HUES64 (cell line): ENCODE data around the gene STAP2.

ENCODE experiments used
- H3K27ac ChIP-seq: 2 replicates; pipeline ENCODE4 v1.7.0; 2013; ENCODE audit warnings: low read depth, low read length, inconsistent platforms
- H3K27me3 ChIP-seq: 2 replicates; pipeline ENCODE4 v1.6.1; 2013; ENCODE audit warnings: mild to moderate bottlenecking, low read length; ENCODE audit not compliant: insufficient read depth
- H3K36me3 ChIP-seq: 2 replicates; pipeline ENCODE4 v1.6.1; 2013; ENCODE audit warnings: mild to moderate bottlenecking, low read length; ENCODE audit not compliant: insufficient read depth
- H3K4me1 ChIP-seq: 2 replicates; pipeline ENCODE4 v1.6.1; 2013; ENCODE audit warnings: mild to moderate bottlenecking, low read length, moderate library complexity; ENCODE audit not compliant: insufficient read depth
- H3K4me3 ChIP-seq: 2 replicates; pipeline ENCODE4 v1.5.1; 2013; ENCODE audit warnings: mild to moderate bottlenecking, low read length, moderate library complexity
- H3K9ac ChIP-seq: 2 replicates; pipeline ENCODE4 v1.6.1; 2013; ENCODE audit warnings: mild to moderate bottlenecking, low read depth, low read length
- H3K9me3 ChIP-seq: 2 replicates; pipeline ENCODE4 v1.6.1; 2013; ENCODE audit warnings: low read depth, low read length; ENCODE audit not compliant: insufficient read depth
- WGBS: fragments of 150-250, 120-280 bp; methylation state at CpG from one replicate; pipeline ENCODE4 v1.1.7; 2013; ENCODE audit warnings: missing lambda C conversion rate; 5-methylcytosine and 5-hydroxymethylcytosine counted together

STAP2 gene

GRCh38 chr19:4375164-4376027 lies 36.8 kb upstream of the STAP2 start:
- H3K4me1 ChIP-seq, result peaks cover 33% of the 10 kb centered on the region
- no peaks in the 10 kb centered on the region for H3K27me3 ChIP-seq
- peak overlapping the region; percentile 82 for H3K27ac ChIP-seq
- no peak overlapping the region for H3K4me3 ChIP-seq
- H3K9me3 ChIP-seq, result no peaks in the 10 kb centered on the region
- WGBS, result 67% methylated on average over 16 of the region's 16 CpGs
- H3K36me3 ChIP-seq, result no peaks in the 10 kb centered on the region
- H3K9ac ChIP-seq, result peak overlapping the region; percentile 46

- H3K9me3 ChIP-seq, result no peaks in the 10 kb centered on the region
- no peak overlapping the region for H3K4me3 ChIP-seq
- no peaks in the 10 kb centered on the region for H3K27me3 ChIP-seq
- H3K36me3 ChIP-seq, result no peaks in the 10 kb centered on the region
- peaks cover 39% of the 10 kb centered on the region for H3K4me1 ChIP-seq
- peak overlapping the region; percentile 82 for H3K27ac ChIP-seq
- H3K9ac ChIP-seq, result peak overlapping the region; percentile 46
- WGBS, result 86% methylated on average over 27 of the region's 27 CpGs
These were observed 36.0 kb upstream of the STAP2 start for GRCh38 chr19:4374498-4375163.

DNA sequence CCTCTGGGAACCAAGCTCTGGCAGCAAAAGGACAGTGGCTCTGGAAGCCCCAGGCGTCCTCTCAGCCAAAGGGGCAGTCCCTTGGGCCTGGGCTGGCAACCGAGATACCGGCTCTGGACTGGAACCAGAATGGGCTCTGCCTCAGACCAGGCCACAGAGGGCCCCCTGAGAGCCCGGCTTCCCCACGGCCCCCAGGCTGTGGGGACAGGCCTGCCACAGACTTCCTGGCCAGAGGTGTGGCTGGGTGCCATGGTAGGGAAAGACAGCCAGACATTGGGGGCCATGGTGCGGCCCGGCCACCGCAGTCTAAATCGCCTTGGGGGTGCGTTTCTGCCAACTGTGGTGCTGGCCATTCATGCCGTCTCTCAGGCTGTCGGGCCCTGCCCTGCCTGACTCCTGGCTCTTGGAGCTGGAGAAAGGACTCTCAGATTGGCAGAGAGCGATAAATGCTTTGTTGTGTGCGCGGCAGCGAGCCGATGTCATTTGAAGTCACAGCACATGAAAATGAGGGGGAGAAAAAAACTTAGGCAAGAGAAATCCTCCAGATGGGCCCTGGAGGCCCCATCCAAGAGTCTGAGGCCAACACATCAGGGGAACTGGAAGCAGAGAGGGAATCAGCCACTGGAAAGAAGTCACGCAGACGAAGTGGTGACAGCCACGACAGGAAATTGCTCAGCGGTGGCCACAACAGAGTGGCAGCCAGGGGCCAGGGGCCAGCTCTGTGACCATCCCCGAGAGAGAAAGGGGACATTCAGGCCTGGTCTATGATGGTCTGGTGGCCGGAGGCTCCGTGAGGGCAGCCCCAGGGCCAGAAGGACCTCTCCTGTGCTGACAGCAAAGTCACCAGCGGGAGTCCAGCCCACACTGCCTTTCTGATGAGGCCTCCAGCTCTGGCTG lies 35.2 kb upstream of the STAP2 start:
- H3K4me3 ChIP-seq, result no peak overlapping the region
- H3K4me1 ChIP-seq, result peaks cover 47% of the 10 kb centered on the region
- peak overlapping the region; percentile 46 for H3K9ac ChIP-seq
- H3K27me3 ChIP-seq, result no peaks in the 10 kb centered on the region
- H3K36me3 ChIP-seq, result no peaks in the 10 kb centered on the region
- 92% methylated on average over 25 of the region's 25 CpGs for WGBS
- no peaks in the 10 kb centered on the region for H3K9me3 ChIP-seq
- H3K27ac ChIP-seq, result peak overlapping the region; percentile 82

- H3K27me3 ChIP-seq, result no peaks in the 10 kb centered on the region
- no peak overlapping the region for H3K9ac ChIP-seq
- no peak overlapping the region for H3K4me3 ChIP-seq
- no peaks in the 10 kb centered on the region for H3K36me3 ChIP-seq
- 93% methylated on average over 8 of the region's 8 CpGs for WGBS
- H3K9me3 ChIP-seq, result no peaks in the 10 kb centered on the region
- H3K27ac ChIP-seq, result no peak overlapping the region
- peaks cover 51% of the 10 kb centered on the region for H3K4me1 ChIP-seq
These were observed 34.4 kb upstream of the STAP2 start for GRCh38 chr19:4373013-4373367.

GRCh38 chr19:4372165-4373012 lies 33.8 kb upstream of the STAP2 start:
- H3K4me1 ChIP-seq, result peaks cover 51% of the 10 kb centered on the region
- H3K9me3 ChIP-seq, result no peaks in the 10 kb centered on the region
- H3K27me3 ChIP-seq, result no peaks in the 10 kb centered on the region
- H3K27ac ChIP-seq, result no peak overlapping the region
- no peak overlapping the region for H3K4me3 ChIP-seq
- 93% methylated on average over 22 of the region's 22 CpGs for WGBS
- no peak overlapping the region for H3K9ac ChIP-seq
- H3K36me3 ChIP-seq, result no peaks in the 10 kb centered on the region

DNA sequence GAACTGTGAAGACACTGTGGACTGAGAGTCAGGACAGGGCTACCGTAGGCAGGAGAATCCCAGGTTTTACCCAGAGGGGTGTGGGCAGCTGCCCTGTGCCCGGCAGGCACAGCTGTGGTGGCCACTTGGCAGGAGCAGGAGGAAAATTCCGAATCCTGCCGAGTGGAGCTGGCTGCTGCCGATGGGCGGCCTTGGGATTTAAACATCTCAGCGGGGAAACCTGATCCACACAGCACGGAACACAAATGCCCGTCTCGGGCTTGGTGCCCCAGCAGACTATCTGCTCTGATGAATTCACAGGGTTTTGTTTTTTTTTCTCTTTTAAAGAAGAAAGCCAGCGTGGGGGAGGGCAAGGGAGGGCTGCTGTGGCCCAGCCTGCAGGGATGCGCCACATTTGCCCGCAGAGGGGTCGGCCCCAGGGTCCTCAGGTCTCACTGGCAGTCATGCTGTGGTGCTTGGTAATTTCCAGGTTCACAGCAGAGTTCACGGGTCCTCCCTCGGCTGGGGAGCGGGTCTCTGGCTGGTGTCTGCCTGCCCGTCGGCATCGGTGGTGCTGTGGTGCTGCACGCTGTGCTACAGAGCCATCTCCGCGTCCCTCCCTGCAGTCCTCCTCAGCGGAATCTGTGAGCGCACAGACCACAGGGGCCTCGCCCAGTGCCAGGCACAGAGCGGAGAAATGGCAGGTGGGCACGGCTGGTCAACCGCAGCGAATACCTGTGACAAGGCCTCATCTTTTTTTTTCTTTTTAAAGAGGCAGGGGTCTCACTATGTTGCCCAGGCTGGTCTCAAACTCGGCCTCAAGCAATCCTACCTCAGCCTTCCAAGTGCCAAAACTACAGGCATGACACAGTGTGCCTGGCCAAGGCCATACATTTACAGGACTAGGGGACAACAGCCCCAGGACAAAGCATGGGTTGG lies 32.9 kb upstream of the STAP2 start:
- Histone ChIP-seq H3K9me3 (no peaks in the 10 kb centered on the region), H3K4me1 (peaks cover 43% of the 10 kb centered on the region), H3K36me3 (no peaks in the 10 kb centered on the region), H3K27me3 (no peaks in the 10 kb centered on the region), H3K9ac (no peak overlapping the region; the same call in 1 of the 2 replicates), H3K4me3 (no peak overlapping the region), H3K27ac (no peak overlapping the region)
- 92% methylated on average over 31 of the region's 31 CpGs for WGBS

GRCh38 chr19:4370418-4371041 lies 31.9 kb upstream of the STAP2 start:
- no peak overlapping the region for H3K27ac ChIP-seq
- no peak overlapping the region for H3K4me3 ChIP-seq
- peaks cover 33% of the 10 kb centered on the region for H3K4me1 ChIP-seq

DNA sequence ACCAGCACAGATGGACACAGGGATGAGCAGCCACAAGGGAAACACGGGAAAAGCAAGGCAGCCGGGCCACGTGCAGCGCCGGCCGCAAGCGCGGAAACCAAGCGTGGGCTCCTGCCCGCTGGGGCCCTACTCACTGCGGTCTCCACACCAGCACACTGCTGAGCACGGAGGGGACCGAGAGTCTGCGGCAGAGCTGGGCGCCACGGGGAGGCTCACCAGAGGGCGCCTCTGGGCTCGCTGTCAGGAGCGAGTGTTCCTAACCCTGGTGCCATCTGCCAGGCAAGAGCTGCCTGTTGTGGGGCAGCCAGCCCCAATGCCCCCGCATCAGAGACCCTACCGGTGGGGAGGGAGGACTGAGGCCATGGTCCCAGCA lies 31.2 kb upstream of the STAP2 start:
- no peaks in the 10 kb centered on the region for H3K27me3 ChIP-seq
- peaks cover 27% of the 10 kb centered on the region for H3K4me1 ChIP-seq
- peak overlapping the region; percentile 53; the same call in 1 of the 2 replicates for H3K27ac ChIP-seq
- H3K9ac ChIP-seq, result peak overlapping the region; percentile 49; the same call in 1 of the 2 replicates
- H3K4me3 ChIP-seq, result no peak overlapping the region
- peaks cover 10% of the 10 kb centered on the region for H3K36me3 ChIP-seq
- H3K9me3 ChIP-seq, result no peaks in the 10 kb centered on the region
- WGBS, result 73% methylated on average over 21 of the region's 21 CpGs

More at GRCh38 chr19:4370418-4371041, 31.9 kb upstream of the STAP2 start:
- Histone ChIP-seq H3K9me3 (no peaks in the 10 kb centered on the region), H3K36me3 (peaks cover 8% of the 10 kb centered on the region), H3K27me3 (no peaks in the 10 kb centered on the region), H3K9ac (no peak overlapping the region)
- WGBS, result 91% methylated on average over 15 of the region's 15 CpGs

DNA sequence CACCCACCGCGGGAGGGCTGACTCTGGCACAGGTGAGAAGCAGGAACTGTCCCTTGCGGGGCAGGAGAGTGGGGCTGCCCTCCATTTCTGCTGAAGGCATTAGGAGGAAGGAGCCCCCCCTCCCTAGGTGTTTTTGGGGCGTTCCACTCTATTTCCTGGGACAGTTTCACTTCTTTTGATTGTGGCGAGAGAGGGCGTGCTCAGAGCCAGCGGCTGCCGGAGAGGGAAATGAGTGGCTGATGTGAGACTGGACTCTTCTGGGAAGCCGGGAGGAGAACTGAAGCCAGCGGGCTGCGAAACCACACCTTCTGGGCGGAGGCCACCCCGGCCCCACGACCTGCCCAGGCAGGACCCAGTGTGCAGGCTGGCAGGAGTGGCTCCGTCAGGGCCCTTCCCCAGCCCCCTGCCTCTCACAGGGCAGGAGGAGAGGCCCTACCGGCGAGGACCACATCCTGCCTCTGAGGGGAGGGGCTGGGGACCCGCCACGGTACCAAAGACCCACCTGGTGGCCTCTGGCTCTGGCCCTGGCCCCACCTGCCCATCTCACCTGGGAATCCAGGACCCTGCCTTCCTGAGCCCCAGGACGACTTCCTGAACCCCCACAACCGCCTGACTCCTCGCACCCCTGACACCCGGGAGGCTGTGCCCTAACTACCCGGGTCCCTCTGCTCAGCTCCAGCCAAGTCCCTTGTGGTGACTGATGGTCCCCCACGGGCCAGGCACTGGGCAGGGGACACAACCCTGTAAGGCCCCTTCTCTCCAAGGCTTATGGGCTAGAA lies 30.7 kb upstream of the STAP2 start:
- H3K36me3 ChIP-seq, result peaks cover 10% of the 10 kb centered on the region
- H3K4me3 ChIP-seq, result no peak overlapping the region
- peaks cover 21% of the 10 kb centered on the region for H3K4me1 ChIP-seq
- WGBS, result 64% methylated on average over 25 of the region's 25 CpGs
- peak overlapping the region; percentile 53 for H3K27ac ChIP-seq
- H3K27me3 ChIP-seq, result no peaks in the 10 kb centered on the region
- H3K9ac ChIP-seq, result peak overlapping the region; percentile 49
- H3K9me3 ChIP-seq, result no peaks in the 10 kb centered on the region
